ACC112 (cell line): ENCODE measurements around the gene SPRED2.

Source experiments
- H2AFZ ChIP-seq: fragments of 200-600 bp; sonication (generic); one replicate; pipeline ENCODE4 v1.6.0; 2017; ENCODE audit warnings: antibody characterized with exemption, low read length; ENCODE audit not compliant: unreplicated experiment
- H3K27ac ChIP-seq: fragments of 200-600 bp; sonication (generic); 2 replicates; pipeline ENCODE4 v1.5.1; 2014; ENCODE audit warnings: low read depth, mild to moderate bottlenecking, antibody characterized with exemption, low read length, moderate library complexity
- H3K27me3 ChIP-seq: fragments of 200-600 bp; sonication (generic); 2 replicates; pipeline ENCODE4 v1.6.1; 2014; ENCODE audit warnings: mild to moderate bottlenecking, antibody characterized with exemption, low read length, moderate library complexity, mixed read lengths; ENCODE audit not compliant: insufficient read depth
- H3K36me3 ChIP-seq: fragments of 200-600 bp; sonication (generic); 2 replicates; pipeline ENCODE4 v1.6.1; 2016; ENCODE audit warnings: mild to moderate bottlenecking, antibody characterized with exemption, low read length, moderate library complexity, mixed read lengths; ENCODE audit not compliant: insufficient read depth
- H3K4me1 ChIP-seq: fragments of 200-600 bp; sonication (generic); one replicate; pipeline ENCODE4 v1.6.1; 2016; ENCODE audit warnings: low read length, mixed read lengths; ENCODE audit not compliant: insufficient read depth, unreplicated experiment, control insufficient read depth
- H3K4me3 ChIP-seq: fragments of 200-600 bp; sonication (generic); 2 replicates; pipeline ENCODE4 v1.5.1; 2014; ENCODE audit warnings: mild to moderate bottlenecking, low read depth, low read length
- H3K79me2 ChIP-seq: fragments of 200-600 bp; sonication (generic); one replicate; pipeline ENCODE4 v1.6.0; 2016; ENCODE audit warnings: low read length; ENCODE audit not compliant: control insufficient read depth, unreplicated experiment, insufficient read depth

SPRED2 gene

GRCh38 chr2:65354773-65355172 is 77.6 kb downstream of the SPRED2 start:
- Histone ChIP-seq H2AFZ (no peak overlapping the region), H3K4me1 (peaks cover 33% of the 10 kb centered on the region), H3K4me3 (no peak overlapping the region), H3K36me3 (no peaks in the 10 kb centered on the region), H3K27me3 (no peaks in the 10 kb centered on the region), H3K27ac (no peak overlapping the region), H3K79me2 (peaks cover 74% of the 10 kb centered on the region)

GRCh38 chr2:65353927-65354326 is 78.5 kb downstream of the SPRED2 start:
- peaks cover 30% of the 10 kb centered on the region for H3K4me1 ChIP-seq
- H3K79me2 ChIP-seq, result peaks cover 70% of the 10 kb centered on the region
- H2AFZ ChIP-seq, result no peak overlapping the region
- H3K36me3 ChIP-seq, result no peaks in the 10 kb centered on the region
- no peaks in the 10 kb centered on the region for H3K27me3 ChIP-seq
- no peak overlapping the region for H3K4me3 ChIP-seq
- no peak overlapping the region for H3K27ac ChIP-seq

GRCh38 chr2:65353046-65353445 is 79.4 kb downstream of the SPRED2 start:
- no peaks in the 10 kb centered on the region for H3K36me3 ChIP-seq
- H3K4me3 ChIP-seq, result no peak overlapping the region
- no peaks in the 10 kb centered on the region for H3K27me3 ChIP-seq
- peaks cover 22% of the 10 kb centered on the region for H3K4me1 ChIP-seq
- peaks cover 68% of the 10 kb centered on the region for H3K79me2 ChIP-seq
- H3K27ac ChIP-seq, result no peak overlapping the region
- no peak overlapping the region for H2AFZ ChIP-seq

- Histone ChIP-seq H2AFZ (no peak overlapping the region), H3K4me3 (no peak overlapping the region), H3K79me2 (peaks cover 68% of the 10 kb centered on the region), H3K27ac (no peak overlapping the region), H3K4me1 (peaks cover 20% of the 10 kb centered on the region), H3K27me3 (no peaks in the 10 kb centered on the region), H3K36me3 (no peaks in the 10 kb centered on the region)
Observed at GRCh38 chr2:65351948-65352595, 80.3 kb downstream of the SPRED2 start.

GRCh38 chr2:65351234-65351947 is 81.0 kb downstream of the SPRED2 start:
- H3K36me3 ChIP-seq, result no peaks in the 10 kb centered on the region
- peaks cover 20% of the 10 kb centered on the region for H3K4me1 ChIP-seq
- no peaks in the 10 kb centered on the region for H3K27me3 ChIP-seq
- H3K79me2 ChIP-seq, result peaks cover 68% of the 10 kb centered on the region
- H2AFZ ChIP-seq, result no peak overlapping the region
- H3K4me3 ChIP-seq, result no peak overlapping the region
- H3K27ac ChIP-seq, result no peak overlapping the region

- Histone ChIP-seq H3K4me1 (peaks cover 24% of the 10 kb centered on the region), H3K4me3 (no peak overlapping the region), H3K27me3 (no peaks in the 10 kb centered on the region), H2AFZ (no peak overlapping the region), H3K36me3 (no peaks in the 10 kb centered on the region), H3K27ac (no peak overlapping the region), H3K79me2 (peaks cover 66% of the 10 kb centered on the region)
Observed at GRCh38 chr2:65350651-65351056, 81.7 kb downstream of the SPRED2 start.

GRCh38 chr2:65349863-65350262 is 82.5 kb downstream of the SPRED2 start:
- Histone ChIP-seq H3K27ac (no peak overlapping the region), H3K79me2 (peaks cover 59% of the 10 kb centered on the region)

GRCh38 chr2:65347913-65348312 is 84.5 kb downstream of the SPRED2 start:
- Histone ChIP-seq H3K4me1 (peaks cover 29% of the 10 kb centered on the region), H3K36me3 (0 out of 2 replicates have a peak, but pooled peaks cover 6% of the 10 kb centered on the region), H3K4me3 (no peak overlapping the region), H2AFZ (no peak overlapping the region), H3K27me3 (no peaks in the 10 kb centered on the region), H3K79me2 (peaks cover 51% of the 10 kb centered on the region), H3K27ac (no peak overlapping the region)

More at GRCh38 chr2:65349863-65350262, 82.5 kb downstream of the SPRED2 start:
- Histone ChIP-seq H3K27me3 (no peaks in the 10 kb centered on the region), H3K4me3 (no peak overlapping the region), H3K4me1 (peaks cover 29% of the 10 kb centered on the region), H2AFZ (no peak overlapping the region), H3K36me3 (no peaks in the 10 kb centered on the region)

GRCh38 chr2:65345631-65346030 is 86.8 kb downstream of the SPRED2 start:
- H3K27ac ChIP-seq, result no peak overlapping the region
- H2AFZ ChIP-seq, result no peak overlapping the region
- peaks cover 38% of the 10 kb centered on the region for H3K79me2 ChIP-seq
- no peak overlapping the region for H3K4me3 ChIP-seq
- 0 out of 2 replicates have a peak, but pooled peaks cover 6% of the 10 kb centered on the region for H3K36me3 ChIP-seq
- H3K4me1 ChIP-seq, result peaks cover 23% of the 10 kb centered on the region
- H3K27me3 ChIP-seq, result no peaks in the 10 kb centered on the region

- 0 out of 2 replicates have a peak, but pooled peaks cover 6% of the 10 kb centered on the region for H3K36me3 ChIP-seq
- no peak overlapping the region for H3K27ac ChIP-seq
- no peak overlapping the region for H3K4me3 ChIP-seq
- no peaks in the 10 kb centered on the region for H3K27me3 ChIP-seq
- no peak overlapping the region for H2AFZ ChIP-seq
- peaks cover 13% of the 10 kb centered on the region for H3K4me1 ChIP-seq
- peaks cover 30% of the 10 kb centered on the region for H3K79me2 ChIP-seq
Observed at GRCh38 chr2:65344689-65345088, 87.7 kb downstream of the SPRED2 start.

GRCh38 chr2:65344182-65344581 is 88.2 kb downstream of the SPRED2 start:
- Histone ChIP-seq H3K79me2 (peaks cover 28% of the 10 kb centered on the region), H3K27ac (no peak overlapping the region), H3K4me3 (no peak overlapping the region), H2AFZ (no peak overlapping the region), H3K27me3 (no peaks in the 10 kb centered on the region), H3K36me3 (0 out of 2 replicates have a peak, but pooled peaks cover 6% of the 10 kb centered on the region), H3K4me1 (peaks cover 9% of the 10 kb centered on the region)
